ENCODE data around the gene REXO1. TPM values are rescaled to one million over a fixed set of nuclear protein-coding genes. Genes with fewer than 3 reads are reported as not detected.

Gene REXO1
- total and polyA plus RNA-seq, 2 of the 13 experiments (the other 11 are each of a cell fraction or from before 2014, with no cell fraction given): 5.0 to 11.2 TPM

GRCh38 chr19:1848399-1849131 is at the start of gene REXO1 (continued):
- TF ChIP-seq ZNF710 (CRISPR knock-in tag; IDR thresholded peaks at IDR 0.05; ENCODE audit: borderline replicate concordance) (0 out of 2 replicates have a peak, but pooled peaks have one; percentile 50), ZNF792 (CRISPR knock-in tag; IDR thresholded peaks at IDR 0.05) (0 out of 2 replicates have a peak, but pooled peaks have one; percentile 40), GATAD1 (CRISPR knock-in tag; IDR thresholded peaks at IDR 0.05) (peak; percentile 91), HMG20B (CRISPR knock-in tag; conservative IDR thresholded peaks at IDR 0.05) (no peak), ZBTB2 (CRISPR knock-in tag; IDR thresholded peaks at IDR 0.05; ENCODE audit: low read depth) (peak; percentile 49; the same call in 1 of the 2 replicates), MBNL3 (CRISPR knock-in tag; conservative IDR thresholded peaks at IDR 0.05) (no peak), ZFYVE20 (CRISPR knock-in tag; IDR thresholded peaks at IDR 0.05; ENCODE audit: borderline replicate concordance, low read depth) (0 out of 2 replicates have a peak, but pooled peaks have one; percentile 16), SUZ12 (IDR thresholded peaks at IDR 0.05; ENCODE audit: low read depth, low read length) (peak; percentile 16; the same call in 1 of the 2 replicates), ZNF276 (CRISPR knock-in tag; IDR thresholded peaks at IDR 0.05; ENCODE audit: low read depth) (no peak), ZMAT3 (CRISPR knock-in tag; conservative IDR thresholded peaks at IDR 0.05) (no peak), KAT7 (CRISPR knock-in tag; IDR thresholded peaks at IDR 0.05; ENCODE audit: borderline replicate concordance) (no peak; the same call in 1 of the 2 replicates), GMEB1 (CRISPR knock-in tag; IDR thresholded peaks at IDR 0.05; ENCODE audit: borderline replicate concordance) (peak; percentile 76; the same call in 1 of the 2 replicates), RBM39 (IDR thresholded peaks at IDR 0.05; ENCODE audit: low read depth, low read length, poor library complexity, severe bottlenecking) (peak; percentile 39), TOE1 (CRISPR knock-in tag; IDR thresholded peaks at IDR 0.05) (no peak), SIN3B (IDR thresholded peaks at IDR 0.05; ENCODE audit: low read length) (peak; percentile 62; the same call in 1 of the 2 replicates), IRF2 (CRISPR knock-in tag; IDR thresholded peaks at IDR 0.05) (0 out of 2 replicates have a peak, but pooled peaks have one; percentile 13), NCOA2 (CRISPR knock-in tag; IDR thresholded peaks at IDR 0.05) (peak; percentile 19; the same call in 1 of the 2 replicates), ZBTB33 (CRISPR knock-in tag; IDR thresholded peaks at IDR 0.05) (no peak; the same call in 1 of the 2 replicates), ZKSCAN8 (CRISPR knock-in tag; IDR thresholded peaks at IDR 0.05; ENCODE audit: borderline replicate concordance) (peak; percentile 100), ZNF367 (CRISPR knock-in tag; IDR thresholded peaks at IDR 0.05; ENCODE audit: borderline replicate concordance) (no peak)

All from HepG2 (cell line).